H9 (cell line): Measurements from ENCODE around the gene SYTL1. TPM values are rescaled to one million over a fixed set of nuclear protein-coding genes. Genes with fewer than 3 reads are reported as not detected.

Experiments used
- DNase-seq: peaks from one replicate; pipeline ENCODE4 v3.0.0-alpha.2; 2017
- H2AFZ ChIP-seq: one replicate; pipeline ENCODE4 v1.6.1; 2013; ENCODE audit warnings: mild to moderate bottlenecking, low read length, control low read depth, moderate library complexity
- H2AK5ac ChIP-seq: 2 replicates; pipeline ENCODE4 v1.6.1; 2013; ENCODE audit warnings: low read length, control low read depth, mixed read lengths; ENCODE audit not compliant: insufficient read length
- H2BK120ac ChIP-seq: one replicate; pipeline ENCODE4 v1.6.1; 2013; ENCODE audit warnings: low read depth, mild to moderate bottlenecking, low read length, control low read depth, inconsistent platforms; ENCODE audit not compliant: poor library complexity, severe bottlenecking
- H2BK12ac ChIP-seq: 2 replicates; pipeline ENCODE4 v1.6.1; 2013; ENCODE audit warnings: low read length, control low read depth, mixed read lengths, low read depth; ENCODE audit not compliant: insufficient read length
- H2BK15ac ChIP-seq: 2 replicates; pipeline ENCODE4 v1.6.1; 2013; ENCODE audit warnings: low read depth, low read length, control low read depth
- H2BK20ac ChIP-seq: one replicate; pipeline ENCODE4 v1.6.1; 2013; ENCODE audit warnings: low read depth, mild to moderate bottlenecking, low read length, control low read depth, inconsistent platforms; ENCODE audit not compliant: poor library complexity, severe bottlenecking
- H2BK5ac ChIP-seq: 2 replicates; pipeline ENCODE4 v1.6.1; 2013; ENCODE audit warnings: low read length, control low read depth, mixed read lengths; ENCODE audit not compliant: insufficient read length
- H3K14ac ChIP-seq: 2 replicates; pipeline ENCODE4 v1.6.1; 2013; ENCODE audit warnings: low read length, control low read depth; ENCODE audit not compliant: insufficient read depth
- H3K18ac ChIP-seq: 2 replicates; pipeline ENCODE4 v1.6.1; 2013; ENCODE audit warnings: low read depth, mild to moderate bottlenecking, mixed read lengths, low read length, control low read depth; ENCODE audit not compliant: insufficient read length
- H3K23ac ChIP-seq: 2 replicates; pipeline ENCODE4 v1.6.1; 2013; ENCODE audit warnings: low read length, control low read depth, mixed read lengths, low read depth; ENCODE audit not compliant: insufficient read length
- H3K23me2 ChIP-seq: 2 replicates; pipeline ENCODE4 v1.6.1; 2013; ENCODE audit warnings: low read depth, mild to moderate bottlenecking, mixed read lengths, low read length, control low read depth; ENCODE audit not compliant: insufficient read length, poor library complexity, severe bottlenecking
- H3K27ac ChIP-seq: 2 replicates; pipeline ENCODE4 v1.5.1; 2013; ENCODE audit warnings: low read length, control low read depth, mixed read lengths, low read depth; ENCODE audit not compliant: insufficient read length
- H3K27me3 ChIP-seq: 2 replicates; pipeline ENCODE4 v1.6.1; 2013; ENCODE audit warnings: low read length, control low read depth, inconsistent platforms; ENCODE audit not compliant: insufficient read depth
- H3K4ac ChIP-seq: 2 replicates; pipeline ENCODE4 v1.6.1; 2013; ENCODE audit warnings: low read depth, mild to moderate bottlenecking, control low read depth, inconsistent platforms, low read length, moderate library complexity
- H3K4me1 ChIP-seq: 2 replicates; pipeline ENCODE4 v1.6.1; 2013; ENCODE audit warnings: low read length, control low read depth, inconsistent platforms; ENCODE audit not compliant: insufficient read depth
- H3K4me2 ChIP-seq: 2 replicates; pipeline ENCODE4 v1.6.1; 2013; ENCODE audit warnings: low read length, control low read depth, mixed read lengths; ENCODE audit not compliant: insufficient read length, insufficient read depth
- H3K56ac ChIP-seq: 2 replicates; pipeline ENCODE4 v1.6.1; 2013; ENCODE audit warnings: low read depth, mild to moderate bottlenecking, mixed read lengths, low read length, control low read depth; ENCODE audit not compliant: insufficient read length
- H3K79me1 ChIP-seq: 2 replicates; pipeline ENCODE4 v1.6.1; 2013; ENCODE audit warnings: low read depth, mild to moderate bottlenecking, moderate library complexity, low read length, control low read depth, inconsistent platforms; ENCODE audit not compliant: insufficient read depth, poor library complexity, severe bottlenecking
- H3K79me2 ChIP-seq: 2 replicates; pipeline ENCODE4 v1.6.1; 2013; ENCODE audit warnings: low read length, control low read depth, inconsistent platforms; ENCODE audit not compliant: insufficient read depth
- H3K9ac ChIP-seq: 2 replicates; pipeline ENCODE4 v1.6.1; 2013; ENCODE audit warnings: low read length, control low read depth, mixed read lengths; ENCODE audit not compliant: insufficient read length; ENCODE audit errors: extremely low read depth
- H3K9me3 ChIP-seq: one replicate; pipeline ENCODE4 v1.6.1; 2013; ENCODE audit warnings: low read depth, low read length, inconsistent platforms; ENCODE audit not compliant: control insufficient read depth
- H3T11ph ChIP-seq: one replicate; pipeline ENCODE4 v1.6.1; 2013; ENCODE audit warnings: mild to moderate bottlenecking, low read length, control low read depth, inconsistent platforms
- H4K20me1 ChIP-seq: one replicate; pipeline ENCODE4 v1.6.1; 2013; ENCODE audit not compliant: control insufficient read depth, insufficient read length, insufficient read depth
- H4K5ac ChIP-seq: 2 replicates; pipeline ENCODE4 v1.6.1; 2013; ENCODE audit warnings: low read depth, mild to moderate bottlenecking, mixed read lengths, low read length, control low read depth; ENCODE audit not compliant: insufficient read length
- H4K8ac ChIP-seq: replicated peaks from 2 replicates; pipeline ENCODE4 v1.6.1; 2013; ENCODE audit warnings: low read length, control low read depth, mixed read lengths, low read depth; ENCODE audit not compliant: insufficient read length
- H4K91ac ChIP-seq: 2 replicates; pipeline ENCODE4 v1.6.1; 2013; ENCODE audit warnings: low read depth, mild to moderate bottlenecking, moderate library complexity, mixed read lengths, low read length, control low read depth; ENCODE audit not compliant: insufficient read length
- H3K27ac Mint-ChIP-seq, 3 experiments: 2 replicates in 2 of 3; 3 replicates in 1 of 3; pipeline ENCODE4 v1.8.0; 2020 to 2021; ENCODE audit warnings: mixed read lengths in 3 of 3, mild to moderate bottlenecking in 1 of 3, moderate library complexity in 1 of 3
- H3K27me3 Mint-ChIP-seq: 2 replicates; pipeline ENCODE4 v1.8.0; 2021; ENCODE audit warnings: low read depth, mild to moderate bottlenecking, moderate library complexity, mixed read lengths
- H3K36me3 Mint-ChIP-seq, 3 experiments: 2 replicates in 2 of 3; 3 replicates in 1 of 3; pipeline ENCODE4 v1.8.0; 2020 to 2021; ENCODE audit warnings: low read depth in 3 of 3, mixed read lengths in 3 of 3; ENCODE audit not compliant: insufficient read depth in 1 of 3
- H3K4me1 Mint-ChIP-seq, 2 experiments: 2 replicates each; pipeline ENCODE4 v1.8.0; 2020; ENCODE audit warnings: mixed read lengths in 2 of 2
- H3K4me3 Mint-ChIP-seq, 2 experiments: 2 replicates in 1 of 2; 3 replicates in 1 of 2; pipeline ENCODE4 v1.8.0; 2020 to 2021; ENCODE audit warnings: mild to moderate bottlenecking in 2 of 2, mixed read lengths in 2 of 2, moderate library complexity in 1 of 2
- H3K9me3 Mint-ChIP-seq, 2 experiments: 2 replicates in 1 of 2; 3 replicates in 1 of 2; pipeline ENCODE4 v1.8.0; 2020; ENCODE audit warnings: mild to moderate bottlenecking in 2 of 2, mixed read lengths in 2 of 2, moderate library complexity in 1 of 2
- CTCF ChIP-seq: fragments of 200-600 bp; sonication (generic); conservative IDR thresholded peaks from 3 replicates; pipeline ENCODE4 v1.8.0; 2021; ENCODE audit warnings: antibody characterized with exemption, mild to moderate bottlenecking
- WGBS: extraction: QIAGEN DNeasy Blood & Tissue Kit; methylation state at CpG from one replicate; pipeline ENCODE4 v1.1.7; 2013; ENCODE audit warnings: missing lambda C conversion rate, low lambda C conversion rate, mixed read lengths; ENCODE audit not compliant: insufficient read length; ENCODE audit errors: extremely low coverage; 5-methylcytosine and 5-hydroxymethylcytosine counted together
- total RNA-seq: library from RNA; stranded (reverse); gene quantifications from 2 replicates; pipeline ENCODE4 v1.2.1, GENCODE V29; 2021

The SYTL1 gene
- total RNA-seq, 1 experiment from 2014 or later = 12.0 TPM

- no peak overlapping the region for H4K91ac ChIP-seq
- H3K18ac ChIP-seq = no peak overlapping the region
- H3K27me3 ChIP-seq = no peaks in the 10 kb centered on the region
- no peak overlapping the region for H3K9ac ChIP-seq
- Mint-ChIP-seq H3K36me3 (no peaks in the 10 kb centered on the region; a peak in 1 of 7 replicates), H3K9me3 (no peaks in the 10 kb centered on the region), H3K4me1 (peaks cover 8 to 17% of the 10 kb centered on the region in 2 experiments), H3K27ac (no peak overlapping the region; a peak in 1 of 7 replicates), H3K4me3 (no peak overlapping the region), H3K27me3 (peaks cover 25% of the 10 kb centered on the region)
- no peak overlapping the region; the same call in 1 of the 2 replicates for H3K14ac ChIP-seq
- no peak overlapping the region for H4K8ac ChIP-seq
- H3K4me2 ChIP-seq = no peak overlapping the region
- H3K9me3 ChIP-seq = no peaks in the 10 kb centered on the region
- H3K4ac ChIP-seq = no peak overlapping the region
- no peaks in the 10 kb centered on the region for H4K20me1 ChIP-seq
- no peaks in the 10 kb centered on the region for H3K79me1 ChIP-seq
- peaks cover 6% of the 10 kb centered on the region for H3K23me2 ChIP-seq
- H2BK15ac ChIP-seq = no peak overlapping the region
- no CpG with 5 or more reads among the region's 11 CpGs for WGBS
- no peak overlapping the region for H2BK120ac ChIP-seq
- H3K23ac ChIP-seq = no peak overlapping the region
- H3K79me2 ChIP-seq = no peaks in the 10 kb centered on the region
- H3K4me1 ChIP-seq = no peaks in the 10 kb centered on the region; the same call in 1 of the 2 replicates
- no peak for DNase-seq
- no peak overlapping the region for H3K56ac ChIP-seq
- no peak overlapping the region for H2AK5ac ChIP-seq
- no peak overlapping the region for H2BK12ac ChIP-seq
- H2BK5ac ChIP-seq = no peak overlapping the region
- H2BK20ac ChIP-seq = no peak overlapping the region
- no peak overlapping the region for H3K27ac ChIP-seq
- no peak overlapping the region for H3T11ph ChIP-seq
- no peak overlapping the region for H2AFZ ChIP-seq
- no peak for TF ChIP-seq CTCF
- H4K5ac ChIP-seq = no peak overlapping the region
Measured at GRCh38 chr1:27379564-27380122, 37.8 kb downstream of the SYTL1 start.
